GM12878 (cell line): Measurements from ENCODE around the gene INO80D. TPM values are rescaled to one million over a fixed set of nuclear protein-coding genes. Genes with fewer than 3 reads are reported as not detected.

ENCODE experiments used
- ATAC-seq: fragments of 200-7000 bp; cut with Tn5 transposase; 3 replicates; pipeline ENCODE4 v1.9.1; 2020; ENCODE audit warnings: mild to moderate bottlenecking, moderate library complexity
- BruUV-seq: library from RNA; stranded (reverse); fragments of 400-500 nt; replicated peaks from 2 replicates; lab custom pipeline; 2021; lab: Mats Ljungman, UMichigan
- CTCF ChIA-PET: fragments of 300-600 bp; sonication (Branson Sonifier 250); formaldehyde crosslinking; extraction: SDS; loops from one replicate; lab custom pipeline; 2021; ENCODE audit warnings: inconsistent platforms; lab: Yijun Ruan, JAX
- POLR2A ChIA-PET: fragments of 350-600 bp; formaldehyde crosslinking; extraction: SDS; loops from one replicate; lab custom pipeline; 2021; ENCODE audit warnings: inconsistent platforms; lab: Charles Lee
- RAD21 ChIA-PET: fragments of 300-600 bp; sonication (Branson Sonifier 250); formaldehyde crosslinking; loops from one replicate; lab custom pipeline; 2023; ENCODE audit warnings: antibody characterized with exemption; ENCODE audit not compliant: unreplicated experiment; lab: Charles Lee
- SMC1A ChIA-PET: fragments of 300-600 bp; sonication (Branson Sonifier 250); formaldehyde crosslinking; loops from one replicate; lab custom pipeline; 2023; ENCODE audit not compliant: unreplicated experiment, uncharacterized antibody; lab: Charles Lee
- DNase-seq: peaks from one replicate; pipeline ENCODE4 v3.0.0-alpha.2; 2011; ENCODE audit warnings: low read depth, low spot score
- FAIRE-seq: peaks from 3 replicates; lab custom pipeline; 2011; peaks lifted over from hg19 to GRCh38; lab: Jason Lieb, UNC
- H2AFZ ChIP-seq: 2 replicates; pipeline ENCODE4 v1.6.0; 2011; ENCODE audit warnings: low read depth, low read length, control low read depth; ENCODE audit not compliant: control insufficient read depth
- H3K27ac ChIP-seq: 2 replicates; pipeline ENCODE4 v1.5.1; 2011; ENCODE audit warnings: control low read depth; ENCODE audit not compliant: control insufficient read depth, insufficient read depth
- H3K27me3 ChIP-seq, 2 experiments: replicated peaks in 1 of 2; 2 replicates each; pipeline versions ENCODE4 v1.6.0 to v1.6.1; 2011; ENCODE audit warnings: low read length in 1 of 2; ENCODE audit not compliant: control insufficient read depth in 2 of 2, insufficient read depth in 2 of 2
- H3K36me3 ChIP-seq, 2 experiments: 2 replicates each; pipeline ENCODE4 v1.5.1; 2011; ENCODE audit warnings: low read length in 1 of 2; ENCODE audit not compliant: control insufficient read depth in 2 of 2, insufficient read depth in 2 of 2
- H3K4me1 ChIP-seq: 2 replicates; pipeline ENCODE4 v1.6.1; 2011; ENCODE audit warnings: mild to moderate bottlenecking, low read length, moderate library complexity, mixed read lengths; ENCODE audit not compliant: control insufficient read depth, insufficient read depth
- H3K4me2 ChIP-seq: 2 replicates; pipeline ENCODE4 v1.6.0; 2011; ENCODE audit warnings: control low read depth; ENCODE audit not compliant: control insufficient read depth, insufficient read depth
- H3K4me3 ChIP-seq: fragments of 200-600 bp; sonication (generic); 2 replicates; pipeline ENCODE4 v1.5.1; 2016
- H3K79me2 ChIP-seq: 2 replicates; pipeline ENCODE4 v1.6.0; 2011; ENCODE audit warnings: low read length; ENCODE audit not compliant: control insufficient read depth, insufficient read depth
- H3K9ac ChIP-seq: 2 replicates; pipeline ENCODE4 v1.8.0; 2011; ENCODE audit warnings: low read length, control low read depth, mixed read lengths; ENCODE audit not compliant: control insufficient read depth, insufficient read depth
- H3K9me3 ChIP-seq: replicated peaks from 3 replicates; pipeline ENCODE4 v1.5.1; 2011; ENCODE audit warnings: mild to moderate bottlenecking, low read length; ENCODE audit not compliant: control insufficient read depth, insufficient read depth
- H4K20me1 ChIP-seq: 2 replicates; pipeline ENCODE4 v1.6.0; 2011; ENCODE audit not compliant: control insufficient read depth, insufficient read depth
- BACH1 ChIP-seq: fragments of 450-650 bp; IDR thresholded peaks from 2 replicates; pipeline ENCODE4 v1.6.1; 2017; ENCODE audit warnings: mild to moderate bottlenecking, borderline replicate concordance
- CHD2 ChIP-seq: IDR thresholded peaks from 2 replicates; pipeline ENCODE4 v1.6.1; 2011; ENCODE audit warnings: low read depth, low read length, improper control_type of control experiment, borderline replicate concordance
- FOS ChIP-seq: IDR thresholded peaks from 3 replicates; pipeline ENCODE4 v1.6.1; 2011; ENCODE audit warnings: borderline replicate concordance; ENCODE audit not compliant: insufficient read length; ENCODE audit errors: extremely low read depth
- FOXM1 ChIP-seq: IDR thresholded peaks from 2 replicates; pipeline ENCODE4 v1.6.1; 2012; ENCODE audit warnings: low read depth, mild to moderate bottlenecking, inconsistent platforms, low read length, moderate library complexity
- IKZF2 ChIP-seq, 2 experiments: fragments of 450-650 bp; IDR thresholded peaks; 2 replicates each; pipeline ENCODE4 v1.6.1; 2017; ENCODE audit warnings: mild to moderate bottlenecking in 2 of 2, moderate library complexity in 2 of 2
- KAT2A ChIP-seq: conservative IDR thresholded peaks from 2 replicates; pipeline ENCODE4 v1.6.1; 2011; ENCODE audit warnings: low read depth, low read length; ENCODE audit not compliant: control insufficient read depth
- LARP7 ChIP-seq: fragments of 450-650 bp; IDR thresholded peaks from 2 replicates; pipeline ENCODE4 v1.6.1; 2017; ENCODE audit warnings: mild to moderate bottlenecking
- PAX8 ChIP-seq: fragments of 450-650 bp; IDR thresholded peaks from 2 replicates; pipeline ENCODE4 v1.6.1; 2017; ENCODE audit warnings: mild to moderate bottlenecking, moderate library complexity
- POLR2AphosphoS5 ChIP-seq: IDR thresholded peaks from 2 replicates; pipeline ENCODE4 v1.6.1; 2011; ENCODE audit warnings: mild to moderate bottlenecking, low read length, inconsistent platforms
- PRDM15 ChIP-seq: fragments of 450-650 bp; formaldehyde crosslinking; IDR thresholded peaks from 2 replicates; pipeline ENCODE4 v1.4.0; 2020; ENCODE audit warnings: mild to moderate bottlenecking, moderate library complexity
- SMAD5 ChIP-seq: IDR thresholded peaks from 2 replicates; pipeline ENCODE4 v1.6.1; 2016; ENCODE audit warnings: antibody characterized with exemption, low read depth
- SMARCA5 ChIP-seq: fragments of 450-650 bp; IDR thresholded peaks from 2 replicates; pipeline ENCODE4 v1.6.1; 2017; ENCODE audit warnings: mild to moderate bottlenecking
- SUPT20H ChIP-seq: IDR thresholded peaks from 2 replicates; pipeline ENCODE4 v1.6.1; 2011; ENCODE audit warnings: low read depth, mild to moderate bottlenecking, low read length, moderate library complexity, borderline replicate concordance; ENCODE audit not compliant: control insufficient read depth
- YY1 ChIP-seq: IDR thresholded peaks from 2 replicates; pipeline ENCODE4 v1.6.1; 2011; ENCODE audit warnings: low read depth, mild to moderate bottlenecking, low read length
- ZBTB4 ChIP-seq: fragments of 450-650 bp; formaldehyde crosslinking; IDR thresholded peaks from 2 replicates; pipeline ENCODE4 v1.4.0; 2022; ENCODE audit warnings: mild to moderate bottlenecking, moderate library complexity
- WGBS: methylation state at CpG from one replicate; pipeline ENCODE4 v1.1.6; 2016; ENCODE audit warnings: low lambda C conversion rate; ENCODE audit not compliant: insufficient replicate concordance, insufficient coverage; ENCODE audit errors: missing lambda C conversion rate; 5-methylcytosine and 5-hydroxymethylcytosine counted together
- in situ Hi-C: fragments of 300-500 bp; cut with MboI; formaldehyde crosslinking; loops from 9 replicates; pipeline ENCODE4 v1.14.3; 2018; ENCODE audit warnings: mixed read lengths
- intact Hi-C: fragments of 100-400 bp; cut with micrococcal nuclease; formaldehyde crosslinking; loops from one replicate; pipeline ENCODE4 v1.14.2; 2022; ENCODE audit not compliant: unreplicated experiment
- polyA plus RNA-seq, 11 experiments: library from polyadenylated mRNA; depleted of rRNA in 4 of 11; unstranded in 6 of 11; stranded (reverse) in 5 of 11; fragments of >200 nt; fragmentation: Nextera tagmentation in 4 of 11; fragmentation: Illumina TruSeq in 1 of 11; extraction: Ambion mirVana in 4 of 11; extraction: Trizol in 1 of 11; gene quantifications; 1 replicate in 1 of 11; 2 replicates in 10 of 11; pipeline versions ENCODE4 v1.2.1 to v1.2.3, GENCODE V29; 2011 to 2016; ENCODE audit warnings: inconsistent platforms in 2 of 11, missing spikeins in 2 of 11, low read depth in 1 of 11
- total RNA-seq, 4 experiments: library from RNA; depleted of rRNA in 3 of 4; stranded (reverse); fragments of >200 nt in 3 of 4; fragmentation: Illumina TruSeq in 1 of 4; extraction: Trizol in 1 of 4; gene quantifications; 2 replicates each; pipeline versions ENCODE4 v1.2.1 to v1.2.3, GENCODE V29; 2013 to 2021

INO80D gene
- total and polyA plus RNA-seq, 10 of the 15 experiments (the other 5 are each of a cell fraction or from before 2014, with no cell fraction given): 0.73 to 16.3 (median 4.7) TPM

GRCh38 chr2:205954707-205955106, 131.3 kb downstream of the INO80D start:
- ChIA-PET CTCF (no interaction called here), SMC1A (no interaction called here), POLR2A (no interaction called here), RAD21 (interaction anchor here (0.6 kb wide), 1 partner anchor 29 kb away, joined by 4 read pairs; no protein-coding TSS in a partner anchor)
- Histone ChIP-seq H2AFZ (no peak overlapping the region), H4K20me1 (no peaks in the 10 kb centered on the region), H3K9me3 (no peaks in the 10 kb centered on the region), H3K9ac (no peak overlapping the region), H3K4me2 (no peak overlapping the region), H3K79me2 (no peaks in the 10 kb centered on the region), H3K4me1 (no peaks in the 10 kb centered on the region), H3K27me3 (no peaks in the 10 kb centered on the region), H3K4me3 (no peak overlapping the region), H3K36me3 (no peaks in the 10 kb centered on the region), H3K27ac (no peak overlapping the region)
- WGBS: 43% methylated on average over 5 of the region's 5 CpGs
- DNase-seq (no peak), FAIRE-seq (no peak), ATAC-seq (peak; percentile 40; the same call in 2 of the 3 replicates)
- no TSS peak for BruUV-seq
- in situ Hi-C loops (no loop called here), intact Hi-C loops (no loop called here)
- TF ChIP-seq POLR2AphosphoS5 (no peak), SMARCA5 (no peak), IKZF2 (IDR thresholded peaks at IDR 0.05) (no peak), FOXM1 (no peak), YY1 (no peak), CHD2 (no peak), KAT2A (no peak), PRDM15 (CRISPR knock-in tag) (no peak), BACH1 (no peak), SMAD5 (no peak), ZBTB4 (no peak), PAX8 (no peak), SUPT20H (no peak), FOS (no peak), LARP7 (no peak)
- TF ChIP-seq, all 136 proteins: peak for 0
